ENCODE results near the gene GRB7.
"Not testable (repeated sequence)": the region's sequence is repeated elsewhere in the genome, so short reads cannot be mapped to it uniquely, and the experiment has no call there.

Gene GRB7

GRCh38 chr17:39736319-39737165 lies 1.2 kb upstream of the GRB7 start:
- DNase-seq (ENCODE audit: low read depth) = no peak

GRCh38 chr17:39737206-39737759 lies 455 bp upstream of the GRB7 start:
- no peak for DNase-seq (ENCODE audit: low read depth)

DNA sequence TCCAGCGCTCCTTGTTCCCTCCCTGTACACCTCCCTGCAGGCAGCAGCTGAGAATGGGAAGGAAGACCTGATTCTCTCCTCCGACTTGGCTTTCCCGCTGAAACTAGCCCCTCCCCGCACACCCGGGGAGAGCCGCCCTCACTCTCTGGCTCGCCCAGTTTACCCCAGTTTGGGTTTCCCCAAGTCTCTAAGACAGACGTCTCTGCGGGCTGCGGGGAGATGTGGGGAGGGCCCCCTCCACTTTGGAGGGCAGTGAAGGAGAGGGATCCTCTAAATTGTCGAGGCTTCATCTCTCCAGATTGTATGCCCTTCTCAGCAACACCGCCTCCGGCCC lies 797 bp downstream of the GRB7 start:
- no peak for DNase-seq (ENCODE audit: low read depth)

- DNase-seq (ENCODE audit: low read depth) = no peak
Measured at GRCh38 chr17:39738983-39739884, 1.5 kb downstream of the GRB7 start.

DNA sequence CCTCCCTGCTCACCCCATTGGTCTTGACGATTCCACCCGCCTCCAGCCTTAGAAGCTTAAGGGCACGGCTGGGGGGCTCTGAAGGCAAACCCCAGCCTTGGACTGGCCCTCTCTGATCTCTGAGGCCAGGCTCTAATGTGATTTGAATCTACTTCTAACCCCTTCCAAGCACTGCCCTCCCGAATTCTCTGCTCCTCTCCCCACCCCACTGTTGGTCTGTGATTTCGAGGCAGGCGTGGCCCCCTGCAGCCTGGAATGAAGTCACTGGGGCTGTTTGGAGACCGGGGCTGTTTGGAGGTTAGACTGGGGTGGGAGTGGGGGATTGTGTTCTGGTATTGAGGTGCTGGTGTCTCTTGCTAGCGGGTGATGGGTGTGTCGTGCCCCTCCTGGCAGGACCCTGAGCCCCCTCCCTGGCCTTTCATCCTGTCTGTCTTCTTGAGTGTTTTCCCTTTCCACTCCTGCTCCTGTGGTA lies 2.2 kb downstream of the GRB7 start:
- no peak for DNase-seq (ENCODE audit: low read depth)

DNA sequence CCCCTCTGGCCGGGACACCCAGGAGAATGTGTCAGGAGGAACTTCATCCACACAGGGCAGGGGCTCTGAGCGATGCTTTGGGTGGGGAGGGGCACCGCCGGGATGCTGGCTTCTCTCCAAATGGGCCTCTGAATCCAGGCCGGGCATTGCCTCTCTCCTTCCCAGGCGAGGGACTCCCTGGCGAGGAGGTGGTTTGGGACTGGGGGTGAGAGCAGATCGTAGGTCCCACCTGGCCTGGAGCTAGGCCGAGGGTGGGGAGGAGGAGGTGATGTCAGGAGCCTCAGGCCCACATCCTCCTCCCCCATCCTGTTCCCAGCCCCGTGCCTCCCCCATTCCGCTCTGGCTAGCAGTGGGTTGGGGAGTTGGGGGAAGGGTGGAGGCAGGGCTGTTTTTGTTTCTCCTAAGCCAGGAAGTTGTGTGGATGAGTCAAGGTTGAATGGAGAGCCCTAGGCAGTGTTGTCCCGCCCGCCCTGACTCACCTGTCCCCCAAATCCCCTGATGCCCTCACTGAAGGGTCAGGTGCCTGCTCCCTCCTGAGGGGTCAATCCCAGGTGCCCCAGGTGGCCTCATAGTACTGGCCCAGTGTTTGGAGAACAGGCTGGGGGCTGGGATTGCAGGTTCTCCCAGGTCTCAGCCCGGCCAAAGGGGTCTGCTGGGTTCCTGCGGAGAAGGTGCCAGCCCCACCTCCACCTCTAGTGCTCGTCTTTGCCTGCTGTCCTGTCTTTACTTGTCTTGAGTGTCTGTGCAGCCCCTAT lies 2.8 kb downstream of the GRB7 start:
- DNase-seq (ENCODE audit: low read depth) = no peak

DNA sequence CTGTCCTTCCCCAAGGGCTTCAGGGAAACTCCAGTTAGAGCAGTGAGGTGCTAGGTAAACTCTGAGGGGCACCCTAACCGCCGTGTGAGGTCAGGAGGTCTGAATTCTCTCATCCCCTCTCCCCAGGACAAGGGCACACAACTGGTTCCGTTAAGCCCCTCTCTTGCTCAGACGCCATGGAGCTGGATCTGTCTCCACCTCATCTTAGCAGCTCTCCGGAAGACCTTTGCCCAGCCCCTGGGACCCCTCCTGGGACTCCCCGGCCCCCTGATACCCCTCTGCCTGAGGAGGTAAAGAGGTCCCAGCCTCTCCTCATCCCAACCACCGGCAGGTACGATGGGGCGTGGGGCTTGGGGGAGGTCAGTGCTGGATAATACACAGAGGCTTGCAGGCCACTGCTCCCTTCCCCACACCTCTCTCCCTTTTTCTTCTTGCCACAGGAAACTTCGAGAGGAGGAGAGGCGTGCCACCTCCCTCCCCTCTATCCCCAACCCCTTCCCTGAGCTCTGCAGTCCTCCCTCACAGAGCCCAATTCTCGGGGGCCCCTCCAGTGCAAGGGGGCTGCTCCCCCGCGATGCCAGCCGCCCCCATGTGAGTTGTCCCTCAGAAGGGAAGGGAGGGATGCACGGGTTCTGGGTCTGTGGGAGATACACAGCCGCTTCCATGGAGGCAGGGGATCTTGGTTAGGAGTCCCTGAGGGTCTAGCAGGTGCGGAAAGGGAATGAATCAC lies 4.6 kb downstream of the GRB7 start:
- DNase-seq (ENCODE audit: low read depth) = no peak

DNA sequence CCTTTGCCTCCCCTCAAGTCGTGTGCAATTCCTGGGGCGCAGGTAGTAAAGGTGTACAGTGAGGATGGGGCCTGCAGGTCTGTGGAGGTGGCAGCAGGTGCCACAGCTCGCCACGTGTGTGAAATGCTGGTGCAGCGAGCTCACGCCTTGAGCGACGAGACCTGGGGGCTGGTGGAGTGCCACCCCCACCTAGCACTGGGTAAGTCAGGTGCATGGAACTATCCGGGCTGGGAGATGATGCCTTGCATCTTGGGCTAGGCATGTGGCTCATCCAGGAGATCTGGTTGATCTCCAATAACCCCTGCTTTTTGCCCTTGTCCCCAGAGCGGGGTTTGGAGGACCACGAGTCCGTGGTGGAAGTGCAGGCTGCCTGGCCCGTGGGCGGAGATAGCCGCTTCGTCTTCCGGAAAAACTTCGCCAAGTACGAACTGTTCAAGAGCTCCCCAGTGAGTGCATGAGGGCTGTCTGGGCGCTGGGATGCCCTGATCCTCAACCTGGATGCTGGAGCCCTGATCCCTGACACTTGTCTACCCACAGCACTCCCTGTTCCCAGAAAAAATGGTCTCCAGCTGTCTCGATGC lies 5.2 kb downstream of the GRB7 start:
- no peak for DNase-seq (ENCODE audit: low read depth)

GRCh38 chr17:39744075-39744835 lies 6.5 kb downstream of the GRB7 start:
- no peak for DNase-seq (ENCODE audit: low read depth)

GRCh38 chr17:39744836-39745215 lies 7.1 kb downstream of the GRB7 start:
- no peak for DNase-seq (ENCODE audit: low read depth)

DNA sequence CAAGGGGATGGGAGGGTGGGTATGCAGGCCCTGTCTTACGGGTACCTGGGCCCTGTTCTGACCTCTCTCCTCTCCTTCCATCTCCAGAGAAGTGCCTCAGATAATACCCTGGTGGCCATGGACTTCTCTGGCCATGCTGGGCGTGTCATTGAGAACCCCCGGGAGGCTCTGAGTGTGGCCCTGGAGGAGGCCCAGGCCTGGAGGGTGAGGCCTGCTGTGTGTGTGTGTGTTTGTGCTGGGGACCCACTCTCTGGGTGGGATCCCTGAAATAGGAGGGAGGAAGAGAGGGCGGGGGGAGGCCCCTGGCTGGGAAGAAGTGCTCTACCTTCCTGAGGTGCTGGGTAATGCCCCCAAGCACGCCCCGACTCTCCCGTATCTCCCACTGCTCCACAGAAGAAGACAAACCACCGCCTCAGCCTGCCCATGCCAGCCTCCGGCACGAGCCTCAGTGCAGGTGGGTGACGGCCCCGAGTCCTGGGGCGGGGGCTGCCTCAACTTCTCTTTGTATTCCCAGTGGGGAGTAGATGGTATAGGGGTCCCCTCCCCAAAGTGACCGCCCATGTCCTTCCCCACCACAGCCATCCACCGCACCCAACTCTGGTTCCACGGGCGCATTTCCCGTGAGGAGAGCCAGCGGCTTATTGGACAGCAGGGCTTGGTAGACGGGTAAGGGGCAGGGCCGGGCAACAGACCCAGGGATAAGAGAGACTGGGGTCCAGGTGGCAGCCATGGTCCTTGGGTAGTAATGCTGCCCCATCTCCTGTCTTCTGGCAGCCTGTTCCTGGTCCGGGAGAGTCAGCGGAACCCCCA lies 7.8 kb downstream of the GRB7 start:
- DNase-seq (ENCODE audit: low read depth) = no peak

DNA sequence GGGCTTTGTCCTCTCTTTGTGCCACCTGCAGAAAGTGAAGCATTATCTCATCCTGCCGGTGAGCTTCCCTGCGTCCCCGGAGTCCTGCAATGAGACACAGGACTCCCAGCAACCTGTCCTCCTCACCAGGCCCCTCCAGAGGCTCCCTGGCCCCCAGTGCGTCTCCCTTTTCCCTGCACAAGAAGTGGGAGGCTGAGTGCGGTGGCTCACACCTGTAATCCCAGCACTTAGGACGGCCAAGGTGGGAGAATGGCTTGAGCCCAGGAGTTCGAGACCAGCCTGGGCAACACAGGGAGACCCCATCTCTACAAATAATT lies 8.4 kb downstream of the GRB7 start:
- no peak for DNase-seq (ENCODE audit: low read depth)

- DNase-seq (ENCODE audit: low read depth) = no peak
Measured at GRCh38 chr17:39747745-39748144, 10.0 kb downstream of the GRB7 start.

GRCh38 chr17:39748444-39749034 lies 10.8 kb downstream of the GRB7 start:
- DNase-seq (ENCODE audit: low read depth) = not testable (repeated sequence)

GRCh38 chr17:39750131-39751015 lies 12.6 kb downstream of the GRB7 start:
- DNase-seq (ENCODE audit: low read depth) = no peak

GRCh38 chr17:39751016-39751543 lies 13.3 kb downstream of the GRB7 start:
- DNase-seq (ENCODE audit: low read depth) = no peak

- no peak for DNase-seq (ENCODE audit: low read depth)
Measured at GRCh38 chr17:39751637-39752036, 13.9 kb downstream of the GRB7 start.
